CD4-positive, alpha-beta T cell (primary cell): ENCODE data around the gene CADM2. TPM values are rescaled to one million over a fixed set of nuclear protein-coding genes. Genes with fewer than 3 reads are reported as not detected.

Experiments used
- ATAC-seq: fragments of 200-7000 bp; cut with Tn5 transposase; one replicate; pipeline ENCODE4 v1.10.0; 2022; ENCODE audit warnings: mild to moderate bottlenecking; ENCODE audit not compliant: poor library complexity
- CTCF ChIA-PET: fragments of 350-600 bp; sonication (Branson Sonifier 250); formaldehyde crosslinking; loops from one replicate; lab custom pipeline; 2021; ENCODE audit warnings: antibody characterized with exemption, inconsistent platforms; lab: Charles Lee
- POLR2A ChIA-PET: fragments of 350-600 bp; sonication (Branson Sonifier 250); formaldehyde crosslinking; loops from one replicate; lab custom pipeline; 2021; ENCODE audit warnings: antibody characterized with exemption, inconsistent platforms; lab: Charles Lee
- DNase-seq, 14 experiments: peaks; one replicate each; pipeline ENCODE4 v3.0.0-alpha.2; 2013 to 2020; ENCODE audit warnings: mixed read lengths in 2 of 14
- H3K27ac ChIP-seq, 2 donors: one replicate each; pipeline versions ENCODE4 v1.5.1 to v1.7.0; 2013; ENCODE audit warnings: low read length in 2 of 2, low read depth in 1 of 2, mild to moderate bottlenecking in 1 of 2
- H3K27me3 ChIP-seq, 2 experiments: 1 replicate in 1 of 2; 2 replicates in 1 of 2; pipeline versions ENCODE4 v1.6.1 to v1.7.0; 2013; ENCODE audit warnings: low read length in 2 of 2, control low read depth in 1 of 2, mild to moderate bottlenecking in 1 of 2, moderate library complexity in 1 of 2; ENCODE audit not compliant: insufficient read depth in 2 of 2, control insufficient read depth in 1 of 2
- H3K36me3 ChIP-seq: one replicate; pipeline ENCODE4 v1.6.1; 2013; ENCODE audit warnings: low read length, control low read depth; ENCODE audit not compliant: insufficient read depth
- H3K4me1 ChIP-seq: one replicate; pipeline ENCODE4 v1.6.1; 2013; ENCODE audit warnings: low read length, control low read depth; ENCODE audit not compliant: insufficient read depth
- H3K4me3 ChIP-seq: one replicate; pipeline ENCODE4 v1.5.1; 2013; ENCODE audit warnings: mild to moderate bottlenecking, low read length, moderate library complexity
- H3K9me3 ChIP-seq, 2 experiments: 1 replicate in 1 of 2; 2 replicates in 1 of 2; pipeline versions ENCODE4 v1.6.1 to v1.7.0; 2013; ENCODE audit warnings: low read length in 2 of 2, mild to moderate bottlenecking in 2 of 2, control low read depth in 1 of 2, moderate library complexity in 1 of 2; ENCODE audit not compliant: control insufficient read depth in 1 of 2, insufficient read depth in 1 of 2
- H3K27ac Mint-ChIP-seq: one replicate; pipeline ENCODE4 v1.8.0; 2020; ENCODE audit warnings: mixed read lengths
- H3K27me3 Mint-ChIP-seq: one replicate; pipeline ENCODE4 v1.8.0; 2021; ENCODE audit warnings: mixed read lengths
- H3K36me3 Mint-ChIP-seq: one replicate; pipeline ENCODE4 v1.8.0; 2021; ENCODE audit warnings: low read depth, mixed read lengths
- H3K4me1 Mint-ChIP-seq: one replicate; pipeline ENCODE4 v1.8.0; 2021; ENCODE audit warnings: low read depth, mixed read lengths
- H3K4me3 Mint-ChIP-seq: one replicate; pipeline ENCODE4 v1.8.0; 2020; ENCODE audit warnings: mild to moderate bottlenecking, mixed read lengths
- H3K9me3 Mint-ChIP-seq: one replicate; pipeline ENCODE4 v1.8.0; 2020; ENCODE audit warnings: mixed read lengths
- intact Hi-C, 2 experiments: fragments of 100-400 bp; cut with DNase I in 1 of 2; cut with micrococcal nuclease in 1 of 2; formaldehyde crosslinking; loops; one replicate each; pipeline versions ENCODE4 v1.15.1 to v1.9.0; 2023 to 2025; cut with DNase I, micrococcal nuclease
- total RNA-seq, 174 experiments: library from RNA in 2 of 174; stranded (reverse) in 2 of 174; gene quantifications; one replicate each; pipeline ENCODE4 v1.2.3 and lab custom pipeline; 2021 to 2026
- TF ChIP-seq, protein P1 (sequence below): fragments of 200-600 bp; IDR thresholded peaks from one replicate; pipeline ENCODE4 v1.8.0; 2022; ENCODE audit warnings: antibody characterized with exemption, mild to moderate bottlenecking

CADM2 gene
- total RNA-seq, 2 experiments from 2014 or later, result 0.03 to 0.11 TPM

DNA sequence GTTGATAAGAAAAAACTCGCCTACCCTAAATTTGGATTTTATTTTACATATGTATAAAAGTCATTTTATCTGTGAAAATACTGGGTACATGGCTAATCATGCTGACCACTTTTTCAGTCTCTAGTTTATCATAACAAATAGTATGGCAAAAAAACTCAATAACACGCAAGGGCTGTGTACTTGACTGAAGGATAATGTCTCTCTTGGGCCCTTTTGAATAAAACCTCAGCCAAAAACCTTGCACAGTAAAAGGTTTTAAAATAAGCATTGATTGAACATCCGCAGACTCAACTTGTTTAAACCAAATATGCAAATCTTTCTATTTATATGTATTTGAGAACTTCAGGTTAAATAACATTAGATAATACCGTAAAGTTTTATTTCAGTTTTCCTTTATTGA lies 285.3 kb downstream of the CADM2 start:
- Mint-ChIP-seq H3K4me3 (no peak overlapping the region), H3K27ac (no peak overlapping the region), H3K36me3 (no peaks in the 10 kb centered on the region), H3K27me3 (no peaks in the 10 kb centered on the region), H3K4me1 (no peaks in the 10 kb centered on the region), H3K9me3 (peaks cover 2% of the 10 kb centered on the region)
- no peak for DNase-seq
- intact Hi-C loops, result no loop called here
- H3K4me1 ChIP-seq, result no peaks in the 10 kb centered on the region
- no peak overlapping the region for H3K4me3 ChIP-seq
- TF ChIP-seq, protein P1, sequence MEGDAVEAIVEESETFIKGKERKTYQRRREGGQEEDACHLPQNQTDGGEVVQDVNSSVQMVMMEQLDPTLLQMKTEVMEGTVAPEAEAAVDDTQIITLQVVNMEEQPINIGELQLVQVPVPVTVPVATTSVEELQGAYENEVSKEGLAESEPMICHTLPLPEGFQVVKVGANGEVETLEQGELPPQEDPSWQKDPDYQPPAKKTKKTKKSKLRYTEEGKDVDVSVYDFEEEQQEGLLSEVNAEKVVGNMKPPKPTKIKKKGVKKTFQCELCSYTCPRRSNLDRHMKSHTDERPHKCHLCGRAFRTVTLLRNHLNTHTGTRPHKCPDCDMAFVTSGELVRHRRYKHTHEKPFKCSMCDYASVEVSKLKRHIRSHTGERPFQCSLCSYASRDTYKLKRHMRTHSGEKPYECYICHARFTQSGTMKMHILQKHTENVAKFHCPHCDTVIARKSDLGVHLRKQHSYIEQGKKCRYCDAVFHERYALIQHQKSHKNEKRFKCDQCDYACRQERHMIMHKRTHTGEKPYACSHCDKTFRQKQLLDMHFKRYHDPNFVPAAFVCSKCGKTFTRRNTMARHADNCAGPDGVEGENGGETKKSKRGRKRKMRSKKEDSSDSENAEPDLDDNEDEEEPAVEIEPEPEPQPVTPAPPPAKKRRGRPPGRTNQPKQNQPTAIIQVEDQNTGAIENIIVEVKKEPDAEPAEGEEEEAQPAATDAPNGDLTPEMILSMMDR, result no peak
- CTCF ChIA-PET, result no interaction called here
- H3K9me3 ChIP-seq, result no peaks in the 10 kb centered on the region
- H3K27ac ChIP-seq, result no peak overlapping the region
- H3K27me3 ChIP-seq, result no peaks in the 10 kb centered on the region
- no peak for ATAC-seq
- no peaks in the 10 kb centered on the region for H3K36me3 ChIP-seq
- POLR2A ChIA-PET, result no interaction called here

GRCh38 chr3:85244519-85244918 lies 285.7 kb downstream of the CADM2 start:
- Mint-ChIP-seq H3K27ac (no peak overlapping the region), H3K27me3 (no peaks in the 10 kb centered on the region), H3K9me3 (peaks cover 2% of the 10 kb centered on the region), H3K36me3 (no peaks in the 10 kb centered on the region), H3K4me3 (no peak overlapping the region), H3K4me1 (no peaks in the 10 kb centered on the region)
- no peaks in the 10 kb centered on the region for H3K27me3 ChIP-seq
- no peak overlapping the region for H3K27ac ChIP-seq
- no peak for ATAC-seq
- H3K9me3 ChIP-seq, result no peaks in the 10 kb centered on the region
- no peak overlapping the region for H3K4me3 ChIP-seq
- no peaks in the 10 kb centered on the region for H3K36me3 ChIP-seq
- intact Hi-C loops, result no loop called here
- no peak for DNase-seq
- CTCF ChIA-PET, result no interaction called here
- TF ChIP-seq, protein P1, result no peak
- POLR2A ChIA-PET, result no interaction called here
- H3K4me1 ChIP-seq, result no peaks in the 10 kb centered on the region

- no peaks in the 10 kb centered on the region for H3K36me3 ChIP-seq
- ChIA-PET CTCF (no interaction called here), POLR2A (no interaction called here)
- DNase-seq (no peak), ATAC-seq (no peak)
- H3K27ac ChIP-seq, result no peak overlapping the region
- no peaks in the 10 kb centered on the region for H3K4me1 ChIP-seq
- no peaks in the 10 kb centered on the region for H3K27me3 ChIP-seq
- no peak overlapping the region for H3K4me3 ChIP-seq
- H3K27ac Mint-ChIP-seq, result no peak overlapping the region
- H3K36me3 Mint-ChIP-seq, result no peaks in the 10 kb centered on the region
- no peaks in the 10 kb centered on the region for H3K9me3 ChIP-seq
- no peaks in the 10 kb centered on the region for H3K4me1 Mint-ChIP-seq
- no peaks in the 10 kb centered on the region for H3K27me3 Mint-ChIP-seq
- peaks cover 7% of the 10 kb centered on the region for H3K9me3 Mint-ChIP-seq
- intact Hi-C loops, result no loop called here
- H3K4me3 Mint-ChIP-seq, result no peak overlapping the region
- TF ChIP-seq, protein P1, result no peak
Observed at GRCh38 chr3:85251766-85252165, 293.0 kb downstream of the CADM2 start.
